Activated B cell treated with CpG ODN at 0.5 μM for 24 hours (primary cell): ENCODE measurements around the gene ADD1. TPM values are rescaled to one million over a fixed set of nuclear protein-coding genes. Genes with fewer than 3 reads are reported as not detected.

Source experiments
- ATAC-seq: fragments of 200-7000 bp; cut with Tn5 transposase; one replicate; pipeline ENCODE4 v1.10.0; 2021; ENCODE audit warnings: low read depth, mild to moderate bottlenecking, moderate library complexity
- CTCF ChIA-PET: fragments of 350-600 bp; sonication (Branson Sonifier 250); formaldehyde crosslinking; loops from one replicate; lab custom pipeline; 2021; ENCODE audit warnings: antibody characterized with exemption; lab: Charles Lee
- POLR2A ChIA-PET: fragments of 350-600 bp; sonication (Branson Sonifier 250); formaldehyde crosslinking; loops from one replicate; lab custom pipeline; 2021; ENCODE audit warnings: antibody characterized with exemption; lab: Charles Lee
- DNase-seq: peaks from one replicate; pipeline ENCODE4 v3.0.0; 2022
- H3K27ac Mint-ChIP-seq: one replicate; pipeline ENCODE4 v1.8.0; 2020; ENCODE audit warnings: mixed read lengths
- H3K27me3 Mint-ChIP-seq: one replicate; pipeline ENCODE4 v1.8.0; 2021; ENCODE audit warnings: mixed read lengths
- H3K36me3 Mint-ChIP-seq: one replicate; pipeline ENCODE4 v1.8.0; 2021; ENCODE audit warnings: low read depth, mixed read lengths
- H3K4me1 Mint-ChIP-seq: one replicate; pipeline ENCODE4 v1.8.0; 2021; ENCODE audit warnings: mixed read lengths
- H3K4me3 Mint-ChIP-seq: one replicate; pipeline ENCODE4 v1.8.0; 2020; ENCODE audit warnings: mild to moderate bottlenecking, mixed read lengths
- H3K9me3 Mint-ChIP-seq: one replicate; pipeline ENCODE4 v1.8.0; 2020; ENCODE audit warnings: mixed read lengths
- CTCF ChIP-seq: fragments of 200-600 bp; IDR thresholded peaks from one replicate; pipeline ENCODE4 v1.8.0; 2022; ENCODE audit warnings: antibody characterized with exemption, mild to moderate bottlenecking
- intact Hi-C: fragments of 100-400 bp; cut with micrococcal nuclease; formaldehyde crosslinking; loops from one replicate; pipeline ENCODE4 v1.15.1; 2024
- total RNA-seq: library from RNA; stranded (reverse); gene quantifications from 2 replicates; pipeline ENCODE4 v1.2.3, GENCODE V29; 2022

Gene ADD1
- total RNA-seq, 1 donor from 2014 or later, result 340 TPM

GRCh38 chr4:2901186-2901585 is 57.5 kb downstream of the ADD1 start:
- DNase-seq (no peak), ATAC-seq (no peak)
- Mint-ChIP-seq H3K36me3 (peaks cover 87% of the 10 kb centered on the region), H3K4me1 (no peaks in the 10 kb centered on the region), H3K9me3 (no peaks in the 10 kb centered on the region), H3K27me3 (no peaks in the 10 kb centered on the region), H3K4me3 (no peak overlapping the region), H3K27ac (no peak overlapping the region)
- CTCF ChIA-PET, result no interaction called here
- intact Hi-C loops, result no loop called here
- POLR2A ChIA-PET, result no interaction called here
- TF ChIP-seq CTCF, result no peak

- no peak for TF ChIP-seq CTCF
- H3K4me1 Mint-ChIP-seq, result no peaks in the 10 kb centered on the region
- ATAC-seq, result no peak
- peaks cover 85% of the 10 kb centered on the region for H3K36me3 Mint-ChIP-seq
- H3K27me3 Mint-ChIP-seq, result no peaks in the 10 kb centered on the region
- no peak for DNase-seq
- CTCF ChIA-PET, result no interaction called here
- no peak overlapping the region for H3K4me3 Mint-ChIP-seq
- H3K27ac Mint-ChIP-seq, result peak overlapping the region; percentile 30
- intact Hi-C loops, result no loop called here
- no peaks in the 10 kb centered on the region for H3K9me3 Mint-ChIP-seq
- POLR2A ChIA-PET, result no interaction called here
These were observed 58.5 kb downstream of the ADD1 start for GRCh38 chr4:2902126-2902525.

- no peak overlapping the region for H3K27ac Mint-ChIP-seq
These were observed 61.9 kb downstream of the ADD1 start for GRCh38 chr4:2905544-2905943.

GRCh38 chr4:2906218-2906617 is 62.6 kb downstream of the ADD1 start:
- no peaks in the 10 kb centered on the region for H3K9me3 Mint-ChIP-seq
- TF ChIP-seq CTCF, result no peak
- DNase-seq (no peak), ATAC-seq (no peak)
- intact Hi-C loops, result loop anchor here (5.0 kb wide), 1 partner anchor 44 kb away; no protein-coding TSS in a partner anchor
- H3K27ac Mint-ChIP-seq, result no peak overlapping the region
- H3K4me1 Mint-ChIP-seq, result peaks cover 7% of the 10 kb centered on the region
- ChIA-PET CTCF (no interaction called here), POLR2A (no interaction called here)
- no peak overlapping the region for H3K4me3 Mint-ChIP-seq
- no peaks in the 10 kb centered on the region for H3K27me3 Mint-ChIP-seq
- peaks cover 88% of the 10 kb centered on the region for H3K36me3 Mint-ChIP-seq

More at GRCh38 chr4:2905544-2905943, 61.9 kb downstream of the ADD1 start:
- POLR2A ChIA-PET, result no interaction called here
- CTCF ChIA-PET, result no interaction called here
- H3K27me3 Mint-ChIP-seq, result no peaks in the 10 kb centered on the region
- ATAC-seq (no peak), DNase-seq (no peak)
- no peak overlapping the region for H3K4me3 Mint-ChIP-seq
- no peak for TF ChIP-seq CTCF
- H3K9me3 Mint-ChIP-seq, result no peaks in the 10 kb centered on the region
- H3K36me3 Mint-ChIP-seq, result peaks cover 88% of the 10 kb centered on the region
- intact Hi-C loops, result loop anchor here (5.0 kb wide), 1 partner anchor 43 kb away; no protein-coding TSS in a partner anchor
- H3K4me1 Mint-ChIP-seq, result peaks cover 6% of the 10 kb centered on the region

GRCh38 chr4:2907226-2907625 is 63.6 kb downstream of the ADD1 start:
- TF ChIP-seq CTCF, result no peak
- no peak overlapping the region for H3K4me3 Mint-ChIP-seq
- POLR2A ChIA-PET, result no interaction called here
- intact Hi-C loops, result loop anchor here (5.0 kb wide), 1 partner anchor 45 kb away; no protein-coding TSS in a partner anchor
- H3K9me3 Mint-ChIP-seq, result no peaks in the 10 kb centered on the region
- peaks cover 91% of the 10 kb centered on the region for H3K36me3 Mint-ChIP-seq
- DNase-seq (no peak), ATAC-seq (no peak)
- CTCF ChIA-PET, result no interaction called here
- H3K27me3 Mint-ChIP-seq, result no peaks in the 10 kb centered on the region
- H3K27ac Mint-ChIP-seq, result no peak overlapping the region
- peaks cover 7% of the 10 kb centered on the region for H3K4me1 Mint-ChIP-seq
